ENCODE measurements around the gene MAN1C1. TPM values are rescaled to one million over a fixed set of nuclear protein-coding genes. Genes with fewer than 3 reads are reported as not detected.

The MAN1C1 gene
- total RNA-seq, 1 experiment from 2014 or later = 1.2 TPM

DNA sequence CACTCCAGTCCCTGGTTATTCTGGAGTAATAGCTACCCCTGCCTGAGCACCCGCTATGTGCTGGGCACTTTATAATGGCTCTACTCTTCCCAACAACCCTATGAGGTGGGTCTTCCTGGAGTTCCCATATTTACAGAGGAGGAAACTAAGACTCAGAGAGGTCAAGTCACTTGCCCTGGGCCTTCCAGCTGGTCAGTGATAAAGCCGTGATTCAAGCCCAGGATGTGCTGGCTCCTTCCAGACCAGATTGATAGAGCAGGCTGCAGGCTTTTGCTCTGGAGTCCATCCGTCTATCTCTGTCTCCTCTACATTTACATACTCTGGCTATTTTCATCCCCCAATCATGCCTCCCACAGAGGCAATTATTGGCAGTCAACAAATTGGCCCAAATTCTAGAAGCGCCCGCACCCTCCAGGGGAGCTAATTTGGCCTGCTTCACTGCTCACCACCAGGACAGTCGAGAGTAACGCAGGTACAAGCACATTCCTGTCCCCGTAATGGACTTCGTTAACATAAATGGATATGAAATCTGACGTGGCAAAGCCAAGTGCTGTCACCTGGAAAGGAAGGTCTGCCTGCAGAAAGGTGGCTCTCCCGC is 143.6 kb downstream of the MAN1C1 start:
- H3K9me2 ChIP-seq (ENCODE audit: insufficient read depth) = no peaks in the 10 kb centered on the region
- no peaks in the 10 kb centered on the region for H3K36me3 ChIP-seq (ENCODE audit: control insufficient read depth in 1 of 2, insufficient read depth in 2 of 2, low read length in 2 of 2)
- no peak overlapping the region for H3K9ac ChIP-seq (ENCODE audit: low read length)
- H3K27me3 ChIP-seq (ENCODE audit: insufficient read depth, low read length) = peaks cover 9% of the 10 kb centered on the region; the same call in 1 of the 2 replicates
- BruUV-seq (replicated peaks) = no TSS peak
- no peak overlapping the region for H3K4me2 ChIP-seq (ENCODE audit: low read length)
- no peak overlapping the region for H2AFZ ChIP-seq (ENCODE audit: low read depth, low read length, poor library complexity, severe bottlenecking)
- ChIA-PET CTCF (no interaction called here), POLR2A (no interaction called here), RAD21 (ENCODE audit: low non-redundant PET in 1 of 2, low total read pairs in 2 of 2, uncharacterized antibody in 2 of 2, unreplicated experiment in 2 of 2) (no interaction called here)
- no peaks in the 10 kb centered on the region for H3K79me2 ChIP-seq (ENCODE audit: insufficient read depth, low read length)
- ATAC-seq (no peak), DNase-seq (ENCODE audit: low read depth, low spot score) (no peak)
- no peak overlapping the region for H3K4me3 ChIP-seq (replicated peaks in 1 of 2; ENCODE audit: low read depth in 1 of 2, low read length in 2 of 2)
- H3K9me3 ChIP-seq (ENCODE audit: control insufficient read depth in 1 of 2, insufficient read depth in 1 of 2, low read depth in 1 of 2, low read length in 2 of 2) = no peaks in the 10 kb centered on the region
- H4K20me1 ChIP-seq (ENCODE audit: insufficient read depth) = no peaks in the 10 kb centered on the region
- intact Hi-C loops (cut with micrococcal nuclease) = no loop called here
- no peak overlapping the region for H3K27ac ChIP-seq (ENCODE audit: low read depth, low read length)
- no peaks in the 10 kb centered on the region for H3K4me1 ChIP-seq (ENCODE audit: control insufficient read depth in 1 of 2, insufficient read depth in 2 of 2, low read length in 2 of 2)
- TF ChIP-seq RAD21 (IDR thresholded peaks at IDR 0.05; ENCODE audit: low read depth) = no peak
- TF ChIP-seq, protein P1, sequence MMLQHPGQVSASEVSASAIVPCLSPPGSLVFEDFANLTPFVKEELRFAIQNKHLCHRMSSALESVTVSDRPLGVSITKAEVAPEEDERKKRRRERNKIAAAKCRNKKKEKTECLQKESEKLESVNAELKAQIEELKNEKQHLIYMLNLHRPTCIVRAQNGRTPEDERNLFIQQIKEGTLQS (IDR thresholded peaks at IDR 0.05) = no peak
- TF ChIP-seq, protein P2, sequence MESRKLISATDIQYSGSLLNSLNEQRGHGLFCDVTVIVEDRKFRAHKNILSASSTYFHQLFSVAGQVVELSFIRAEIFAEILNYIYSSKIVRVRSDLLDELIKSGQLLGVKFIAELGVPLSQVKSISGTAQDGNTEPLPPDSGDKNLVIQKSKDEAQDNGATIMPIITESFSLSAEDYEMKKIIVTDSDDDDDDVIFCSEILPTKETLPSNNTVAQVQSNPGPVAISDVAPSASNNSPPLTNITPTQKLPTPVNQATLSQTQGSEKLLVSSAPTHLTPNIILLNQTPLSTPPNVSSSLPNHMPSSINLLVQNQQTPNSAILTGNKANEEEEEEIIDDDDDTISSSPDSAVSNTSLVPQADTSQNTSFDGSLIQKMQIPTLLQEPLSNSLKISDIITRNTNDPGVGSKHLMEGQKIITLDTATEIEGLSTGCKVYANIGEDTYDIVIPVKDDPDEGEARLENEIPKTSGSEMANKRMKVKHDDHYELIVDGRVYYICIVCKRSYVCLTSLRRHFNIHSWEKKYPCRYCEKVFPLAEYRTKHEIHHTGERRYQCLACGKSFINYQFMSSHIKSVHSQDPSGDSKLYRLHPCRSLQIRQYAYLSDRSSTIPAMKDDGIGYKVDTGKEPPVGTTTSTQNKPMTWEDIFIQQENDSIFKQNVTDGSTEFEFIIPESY (IDR thresholded peaks at IDR 0.05; ENCODE audit: extremely low read depth, insufficient replicate concordance, low read length) = no peak
- no peak for TF ChIP-seq SP1 (IDR thresholded peaks at IDR 0.05; ENCODE audit: low read depth)

DNA sequence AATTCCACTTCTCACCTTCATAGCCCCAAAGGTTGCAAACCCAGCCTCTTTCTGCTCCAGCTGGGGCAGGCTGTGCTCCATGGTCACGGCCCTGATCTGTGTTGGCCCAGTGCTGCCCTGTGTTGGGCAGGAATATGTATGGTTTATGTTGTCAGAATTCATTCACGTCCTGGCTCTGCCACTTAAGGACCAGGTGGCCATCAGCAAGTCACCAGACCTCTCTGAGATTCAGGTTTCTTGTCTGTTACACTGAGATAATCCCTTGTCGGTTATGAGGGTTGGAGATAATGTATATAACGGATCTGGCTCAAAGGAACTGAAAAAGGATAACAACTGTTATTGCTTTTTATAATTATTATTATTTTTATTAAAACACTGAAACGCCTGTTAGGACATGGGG is 144.3 kb downstream of the MAN1C1 start:
- ChIA-PET RAD21 (ENCODE audit: low non-redundant PET in 1 of 2, low total read pairs in 2 of 2, uncharacterized antibody in 2 of 2, unreplicated experiment in 2 of 2) (no interaction called here), CTCF (no interaction called here), POLR2A (no interaction called here)
- H2AFZ ChIP-seq (ENCODE audit: low read depth, low read length, poor library complexity, severe bottlenecking) = no peak overlapping the region
- no peak overlapping the region for H3K27ac ChIP-seq (ENCODE audit: low read depth, low read length)
- H4K20me1 ChIP-seq (ENCODE audit: insufficient read depth) = no peaks in the 10 kb centered on the region
- no peak overlapping the region for H3K4me3 ChIP-seq (replicated peaks in 1 of 2; ENCODE audit: low read depth in 1 of 2, low read length in 2 of 2)
- intact Hi-C loops (cut with micrococcal nuclease) = no loop called here
- H3K36me3 ChIP-seq (ENCODE audit: control insufficient read depth in 1 of 2, insufficient read depth in 2 of 2, low read length in 2 of 2) = no peaks in the 10 kb centered on the region
- no peak for DNase-seq (ENCODE audit: low read depth, low spot score)
- no peaks in the 10 kb centered on the region for H3K9me2 ChIP-seq (ENCODE audit: insufficient read depth)
- no peak overlapping the region for H3K4me2 ChIP-seq (ENCODE audit: low read length)
- no peak overlapping the region for H3K9ac ChIP-seq (ENCODE audit: low read length)
- no peaks in the 10 kb centered on the region for H3K79me2 ChIP-seq (ENCODE audit: insufficient read depth, low read length)
- H3K4me1 ChIP-seq (ENCODE audit: control insufficient read depth in 1 of 2, insufficient read depth in 2 of 2, low read length in 2 of 2) = no peaks in the 10 kb centered on the region
- peaks cover 9% of the 10 kb centered on the region; the same call in 1 of the 2 replicates for H3K27me3 ChIP-seq (ENCODE audit: insufficient read depth, low read length)
- H3K9me3 ChIP-seq (ENCODE audit: control insufficient read depth in 1 of 2, insufficient read depth in 1 of 2, low read depth in 1 of 2, low read length in 2 of 2) = no peaks in the 10 kb centered on the region
- ATAC-seq = no peak
- BruUV-seq (replicated peaks) = no TSS peak
- no peak for TF ChIP-seq RAD21 (IDR thresholded peaks at IDR 0.05; ENCODE audit: low read depth)
- no peak for TF ChIP-seq CEBPB (IDR thresholded peaks at IDR 0.05; ENCODE audit: low read depth)
- no peak for TF ChIP-seq SIN3A (IDR thresholded peaks at IDR 0.05; ENCODE audit: low read depth)
- no peak for TF ChIP-seq POLR2A (IDR thresholded peaks at IDR 0.05; ENCODE audit: borderline replicate concordance, extremely low read depth, insufficient read depth, insufficient read length)
- TF ChIP-seq, protein P1 (IDR thresholded peaks at IDR 0.05) = no peak
- no peak for TF ChIP-seq EZH2 (IDR thresholded peaks at IDR 0.05)

Measured in HCT116 (cell line).